NT2/D1 (cell line): ENCODE data around the gene METTL25B.

Experiments
- YY1 ChIP-seq: IDR thresholded peaks from 2 replicates; pipeline ENCODE4 v1.6.1; 2011; ENCODE audit not compliant: insufficient read length, insufficient read depth
- ZNF274 ChIP-seq: IDR thresholded peaks from 2 replicates; pipeline ENCODE4 v1.6.1; 2011; ENCODE audit warnings: mild to moderate bottlenecking, low read depth, low read length

DNA sequence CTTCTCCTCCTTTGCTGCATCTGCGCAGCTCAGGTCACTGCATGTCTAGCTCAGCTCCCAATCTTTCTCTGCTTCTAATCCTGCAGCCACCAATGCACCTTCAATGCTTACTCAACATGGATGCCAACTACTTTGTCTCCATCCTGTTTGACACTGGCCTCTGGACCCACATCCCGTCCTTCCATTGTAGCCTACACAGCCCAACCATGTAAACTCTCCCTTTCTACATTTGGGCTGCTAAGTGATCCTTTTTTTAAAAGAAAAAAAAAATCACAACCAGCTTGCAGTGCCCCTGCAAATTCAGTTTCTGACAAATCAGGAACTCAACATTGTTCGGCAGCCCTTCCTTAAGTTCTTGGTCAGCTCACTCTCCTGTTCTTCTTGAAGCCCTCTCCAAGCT lies 13.4 kb upstream of the METTL25B start:
- TF ChIP-seq ZNF274 (no peak), YY1 (no peak)
